ENCODE results near the gene ASCL5.

Gene ASCL5

GRCh38 chr1:201112173-201112731 is 14.7 kb downstream of the ASCL5 start, which contains the start of gene CACNA1S:
CACNA1S (minus strand) TSS chr1:201112426; CDS start chr1:201112339, 87 bp downstream.
- Histone ChIP-seq H3K4me1 (ENCODE audit: control insufficient read depth, low read length) (no peaks in the 10 kb centered on the region), H4K20me1 (ENCODE audit: control insufficient read depth, insufficient read depth, low read depth, low read length) (no peaks in the 10 kb centered on the region), H3K9me2 (replicated peaks; ENCODE audit: control insufficient read depth, low read length) (no peaks in the 10 kb centered on the region), H3F3A (ENCODE audit: control insufficient read depth, insufficient read depth) (no peaks in the 10 kb centered on the region), H3K27ac (ENCODE audit: low read depth, low read length) (no peak within 1 kb of the TSS), H3K79me2 (ENCODE audit: control insufficient read depth, low read length) (no peaks in the 10 kb centered on the region), H3K36me3 (ENCODE audit: control insufficient read depth, low read length) (no peaks in the 10 kb centered on the region), H3K9me3 (ENCODE audit: control insufficient read depth, insufficient read depth, low read length) (no peaks in the 10 kb centered on the region), H3K4me2 (ENCODE audit: low read length) (no peak within 1 kb of the TSS), H3K4me3 (ENCODE audit: low read length) (no peak within 1 kb of the TSS), H3K27me3 (ENCODE audit: control insufficient read depth, low read length) (peaks cover 4% of the 10 kb centered on the region; the same call in 1 of the 2 replicates)
- TF ChIP-seq CTCF (IDR thresholded peaks at IDR 0.05; ENCODE audit: low read depth, low read length, poor library complexity, severe bottlenecking), result no peak
- TF ChIP-seq EZH2phosphoT487 (IDR thresholded peaks at IDR 0.05; ENCODE audit: borderline replicate concordance, low read length), result no peak

GRCh38 chr1:201111672-201112071 is 15.3 kb downstream of the ASCL5 start:
- Histone ChIP-seq H3K4me3 (ENCODE audit: low read length) (no peak overlapping the region), H3K27me3 (ENCODE audit: control insufficient read depth, low read length) (peaks cover 4% of the 10 kb centered on the region; the same call in 1 of the 2 replicates), H3K36me3 (ENCODE audit: control insufficient read depth, low read length) (no peaks in the 10 kb centered on the region), H3F3A (ENCODE audit: control insufficient read depth, insufficient read depth) (no peaks in the 10 kb centered on the region), H3K79me2 (ENCODE audit: control insufficient read depth, low read length) (no peaks in the 10 kb centered on the region), H3K4me1 (ENCODE audit: control insufficient read depth, low read length) (no peaks in the 10 kb centered on the region), H3K27ac (ENCODE audit: low read depth, low read length) (no peak overlapping the region), H3K9me2 (replicated peaks; ENCODE audit: control insufficient read depth, low read length) (no peaks in the 10 kb centered on the region), H3K4me2 (ENCODE audit: low read length) (no peak overlapping the region), H3K9me3 (ENCODE audit: control insufficient read depth, insufficient read depth, low read length) (no peaks in the 10 kb centered on the region), H4K20me1 (ENCODE audit: control insufficient read depth, insufficient read depth, low read depth, low read length) (no peaks in the 10 kb centered on the region)
- TF ChIP-seq CTCF (IDR thresholded peaks at IDR 0.05; ENCODE audit: low read depth, low read length, poor library complexity, severe bottlenecking), result no peak
- TF ChIP-seq EZH2phosphoT487 (IDR thresholded peaks at IDR 0.05; ENCODE audit: borderline replicate concordance, low read length), result no peak

- H3K27me3 ChIP-seq (ENCODE audit: control insufficient read depth, low read length), result peaks cover 4% of the 10 kb centered on the region; the same call in 1 of the 2 replicates
- no peak overlapping the region for H3K4me3 ChIP-seq (ENCODE audit: low read length)
- no peaks in the 10 kb centered on the region for H3F3A ChIP-seq (ENCODE audit: control insufficient read depth, insufficient read depth)
- H3K9me3 ChIP-seq (ENCODE audit: control insufficient read depth, insufficient read depth, low read length), result no peaks in the 10 kb centered on the region
- H3K36me3 ChIP-seq (ENCODE audit: control insufficient read depth, low read length), result no peaks in the 10 kb centered on the region
- TF ChIP-seq CTCF (IDR thresholded peaks at IDR 0.05; ENCODE audit: low read depth, low read length, poor library complexity, severe bottlenecking) (no peak), EZH2phosphoT487 (IDR thresholded peaks at IDR 0.05; ENCODE audit: borderline replicate concordance, low read length) (no peak)
- no peaks in the 10 kb centered on the region for H3K79me2 ChIP-seq (ENCODE audit: control insufficient read depth, low read length)
- no peak overlapping the region for H3K27ac ChIP-seq (ENCODE audit: low read depth, low read length)
- no peaks in the 10 kb centered on the region for H3K9me2 ChIP-seq (replicated peaks; ENCODE audit: control insufficient read depth, low read length)
- no peaks in the 10 kb centered on the region for H3K4me1 ChIP-seq (ENCODE audit: control insufficient read depth, low read length)
- no peak overlapping the region for H3K4me2 ChIP-seq (ENCODE audit: low read length)
- H4K20me1 ChIP-seq (ENCODE audit: control insufficient read depth, insufficient read depth, low read depth, low read length), result no peaks in the 10 kb centered on the region
These were observed 15.8 kb downstream of the ASCL5 start for GRCh38 chr1:201111156-201111555.
